GM12878 (cell line): ENCODE measurements around the gene TDP1.

Experiments used
- CHD2 ChIP-seq: IDR thresholded peaks from 2 replicates; pipeline ENCODE4 v1.6.1; 2011; ENCODE audit warnings: low read depth, low read length, improper control_type of control experiment, borderline replicate concordance
- CTCF ChIP-seq, 3 experiments: IDR thresholded peaks in 2 of 3; conservative IDR thresholded peaks in 1 of 3; 2 replicates each; pipeline ENCODE4 v1.5.1; 2011; ENCODE audit warnings: low read depth in 3 of 3, low read length in 3 of 3, mild to moderate bottlenecking in 3 of 3, control low read depth in 2 of 3, moderate library complexity in 2 of 3, inconsistent platforms in 1 of 3, mixed read lengths in 1 of 3; ENCODE audit not compliant: control insufficient read depth in 2 of 3, insufficient read depth in 1 of 3; ENCODE audit errors: extremely low read depth in 1 of 3
- ETV6 ChIP-seq, 2 experiments: fragments of 450-650 bp in 1 of 2; IDR thresholded peaks in 1 of 2; conservative IDR thresholded peaks in 1 of 2; 2 replicates each; pipeline ENCODE4 v1.6.1; 2014; ENCODE audit warnings: antibody characterized with exemption in 1 of 2, borderline replicate concordance in 1 of 2, low read depth in 1 of 2, mild to moderate bottlenecking in 1 of 2, moderate library complexity in 1 of 2
- MYC ChIP-seq: IDR thresholded peaks from 2 replicates; pipeline ENCODE4 v1.6.1; 2011; ENCODE audit warnings: mild to moderate bottlenecking, low read length, moderate library complexity, inconsistent platforms; ENCODE audit not compliant: insufficient read depth, insufficient replicate concordance, insufficient read length, severe bottlenecking
- RELA ChIP-seq: fragments of 450-650 bp; IDR thresholded peaks from 2 replicates; pipeline ENCODE4 v1.8.0; 2014; ENCODE audit warnings: borderline replicate concordance; ENCODE audit not compliant: partially characterized antibody
- ZNF274 ChIP-seq: IDR thresholded peaks from one replicate; pipeline ENCODE4 v1.8.0; 2011; ENCODE audit not compliant: insufficient read length, insufficient read depth

- no peak for TF ChIP-seq CHD2
- TF ChIP-seq CTCF (IDR thresholded peaks at IDR 0.05 in 2 of 3, conservative IDR thresholded peaks at IDR 0.05 in 1 of 3; ENCODE audit: control insufficient read depth in 2 of 3, extremely low read depth in 1 of 3, insufficient read depth in 1 of 3, low read depth in 3 of 3, low read length in 3 of 3), result no peak
- TF ChIP-seq MYC, result no peak
- TF ChIP-seq ETV6 (conservative IDR thresholded peaks at IDR 0.05 in 1 of 2, IDR thresholded peaks at IDR 0.05 in 1 of 2; ENCODE audit: borderline replicate concordance in 1 of 2, low read depth in 1 of 2), result no peak
- no peak for TF ChIP-seq ZNF274
- TF ChIP-seq RELA, result no peak
Measured at GRCh38 chr14:90034835-90035525, 79.3 kb downstream of the TDP1 start.
